Measurements from ENCODE around the gene TMEM92.
"Not testable (repeated sequence)": the region's sequence is repeated elsewhere in the genome, so short reads cannot be mapped to it uniquely, and the experiment has no call there.

Gene TMEM92

GRCh38 chr17:50272711-50273653, 1.3 kb upstream of the TMEM92 start:
- in situ Hi-C loops (cut with MboI; ENCODE audit: low pct_unique_long_range_greater_than_20kb, low sequenced_read_pairs), result loop anchor here (10.0 kb wide), 1 partner anchor 58 kb away; no protein-coding TSS in a partner anchor
- DNase-seq, result peak; percentile 45

DNA sequence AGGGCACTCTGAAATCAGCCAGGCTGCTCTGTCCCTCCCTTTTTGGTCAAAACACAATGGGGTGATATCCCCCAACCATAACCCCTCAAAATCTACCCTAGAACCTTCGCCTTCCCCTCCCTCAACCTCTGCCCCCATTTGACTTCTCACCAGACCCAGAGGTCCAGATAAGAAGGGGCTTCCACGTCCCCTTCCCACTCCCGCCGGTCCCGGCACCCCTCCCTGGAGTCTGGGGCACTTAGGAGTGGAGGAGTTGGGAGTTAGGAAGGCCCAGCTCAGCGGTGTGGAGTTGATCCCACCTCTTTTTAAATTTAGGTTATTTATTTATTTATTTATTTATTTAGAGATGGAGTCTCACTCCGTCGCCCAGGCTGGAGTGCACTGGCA, 619 bp upstream of the TMEM92 start:
- no peak for DNase-seq
- in situ Hi-C loops (cut with MboI; ENCODE audit: low pct_unique_long_range_greater_than_20kb, low sequenced_read_pairs), result loop anchor here (10.0 kb wide), 1 partner anchor 59 kb away; no protein-coding TSS in a partner anchor

- in situ Hi-C loops (cut with MboI; ENCODE audit: low pct_unique_long_range_greater_than_20kb, low sequenced_read_pairs), result loop anchor here (10.0 kb wide), 1 partner anchor 60 kb away; no protein-coding TSS in a partner anchor
- DNase-seq, result no peak
These were observed 593 bp downstream of the TMEM92 start for GRCh38 chr17:50274897-50275221.

- in situ Hi-C loops (cut with MboI; ENCODE audit: low pct_unique_long_range_greater_than_20kb, low sequenced_read_pairs), result loop anchor here (10.0 kb wide), 1 partner anchor 60 kb away; no protein-coding TSS in a partner anchor
- DNase-seq, result no peak
These were observed 1.0 kb downstream of the TMEM92 start for GRCh38 chr17:50275279-50275678.

- no peak for DNase-seq
- in situ Hi-C loops (cut with MboI; ENCODE audit: low pct_unique_long_range_greater_than_20kb, low sequenced_read_pairs), result loop anchor here (10.0 kb wide), 1 partner anchor 62 kb away; no protein-coding TSS in a partner anchor
These were observed 2.5 kb downstream of the TMEM92 start for GRCh38 chr17:50276588-50277356.

GRCh38 chr17:50277357-50277754, 3.1 kb downstream of the TMEM92 start:
- DNase-seq, result no peak
- in situ Hi-C loops (cut with MboI; ENCODE audit: low pct_unique_long_range_greater_than_20kb, low sequenced_read_pairs), result loop anchor here (10.0 kb wide), 1 partner anchor 63 kb away; no protein-coding TSS in a partner anchor

DNA sequence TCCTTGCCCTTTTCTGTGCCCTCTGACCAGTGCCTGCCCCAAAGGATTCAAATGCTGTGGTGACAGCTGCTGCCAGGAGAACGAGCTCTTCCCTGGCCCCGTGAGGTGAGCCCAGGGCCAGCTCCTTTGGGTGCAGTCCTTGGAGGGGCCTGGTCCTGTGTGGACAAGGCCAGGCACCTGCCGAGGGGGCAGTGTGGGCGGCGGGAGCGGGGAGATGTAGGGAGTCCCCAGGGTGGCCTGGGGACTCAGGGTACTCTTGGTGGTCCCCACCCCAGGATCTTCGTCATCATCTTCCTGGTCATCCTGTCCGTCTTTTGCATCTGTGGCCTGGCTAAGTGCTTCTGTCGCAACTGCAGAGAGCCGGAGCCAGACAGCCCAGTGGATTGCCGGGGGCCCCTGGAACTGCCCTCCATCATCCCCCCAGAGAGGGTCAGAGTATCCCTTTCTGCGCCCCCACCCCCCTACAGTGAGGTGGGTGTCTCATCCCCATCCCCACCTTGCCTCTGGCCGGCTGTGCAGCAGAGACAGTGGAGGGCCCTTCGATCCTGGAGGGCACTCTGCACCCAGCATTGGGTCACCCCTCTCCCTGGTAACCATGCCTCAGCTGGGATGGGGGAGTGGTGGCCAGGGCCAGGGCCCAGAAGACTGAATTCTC, 4.4 kb downstream of the TMEM92 start:
- in situ Hi-C loops (cut with MboI; ENCODE audit: low pct_unique_long_range_greater_than_20kb, low sequenced_read_pairs), result loop anchor here (10.0 kb wide), 1 partner anchor 64 kb away; no protein-coding TSS in a partner anchor
- DNase-seq, result no peak

GRCh38 chr17:50279181-50279526, 4.9 kb downstream of the TMEM92 start:
- no peak for DNase-seq
- in situ Hi-C loops (cut with MboI; ENCODE audit: low pct_unique_long_range_greater_than_20kb, low sequenced_read_pairs), result loop anchor here (10.0 kb wide), 1 partner anchor 64 kb away; no protein-coding TSS in a partner anchor

GRCh38 chr17:50279639-50280038, 5.4 kb downstream of the TMEM92 start:
- in situ Hi-C loops (cut with MboI; ENCODE audit: low pct_unique_long_range_greater_than_20kb, low sequenced_read_pairs), result loop anchor here (10.0 kb wide), 1 partner anchor 65 kb away; no protein-coding TSS in a partner anchor
- DNase-seq, result no peak

- no peak for DNase-seq
- in situ Hi-C loops (cut with MboI; ENCODE audit: low pct_unique_long_range_greater_than_20kb, low sequenced_read_pairs), result no loop called here
These were observed 5.8 kb downstream of the TMEM92 start for GRCh38 chr17:50280068-50280467.

DNA sequence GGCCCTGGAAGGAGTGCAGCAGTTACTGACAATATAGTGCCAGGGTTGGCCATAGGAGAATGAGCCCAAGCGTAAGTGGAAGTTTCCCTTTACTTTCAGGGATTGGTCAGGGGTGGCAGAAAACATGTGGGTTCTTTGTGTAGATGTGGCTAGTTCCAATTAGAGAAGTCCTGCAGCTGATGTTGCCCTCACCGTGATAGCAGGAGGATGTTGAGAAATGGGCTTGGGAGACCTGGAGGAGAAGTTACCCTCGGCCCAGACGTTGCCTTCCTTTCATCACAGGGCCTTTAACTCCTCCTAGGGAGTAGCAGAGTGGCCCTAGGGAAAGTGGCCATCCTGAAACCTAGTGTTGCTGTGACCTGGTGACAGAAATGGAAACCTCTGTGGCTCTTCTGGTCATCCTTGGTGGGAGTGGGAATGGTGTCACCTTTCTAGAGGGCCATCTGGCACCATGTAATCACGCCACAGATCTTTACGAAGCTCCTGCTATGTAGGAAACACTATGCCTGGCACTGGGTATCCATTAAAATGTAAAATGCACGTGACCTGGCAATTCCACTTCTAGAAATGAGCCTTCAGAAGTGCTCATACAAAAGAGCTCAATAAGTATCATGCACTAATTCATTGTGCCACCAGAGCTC, 6.7 kb downstream of the TMEM92 start:
- in situ Hi-C loops (cut with MboI; ENCODE audit: low pct_unique_long_range_greater_than_20kb, low sequenced_read_pairs), result no loop called here

GRCh38 chr17:50281739-50282401, 7.6 kb downstream of the TMEM92 start:
- in situ Hi-C loops (cut with MboI; ENCODE audit: low pct_unique_long_range_greater_than_20kb, low sequenced_read_pairs), result no loop called here
- DNase-seq, result no peak

More for the DNA sequence above, 6.7 kb downstream of the TMEM92 start:
- DNase-seq, result no peak

DNA sequence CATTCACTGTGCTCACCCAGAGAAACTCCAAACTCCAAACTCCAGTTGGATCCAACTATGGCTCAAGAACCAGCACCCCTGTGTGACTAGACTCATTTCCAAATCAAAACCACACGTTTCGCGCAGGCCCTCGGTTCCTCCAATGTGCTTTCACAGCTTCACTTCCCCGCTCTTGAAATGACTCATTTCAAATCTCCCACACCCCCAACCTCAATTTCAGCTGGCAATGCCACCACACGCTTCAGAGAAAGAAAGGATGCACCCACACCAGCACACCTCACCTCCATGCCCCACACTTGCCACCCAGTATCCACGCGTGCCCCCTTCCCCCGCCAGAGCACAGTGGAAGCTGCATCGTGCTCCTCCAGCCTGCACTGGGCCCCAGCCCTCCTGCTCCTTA, 9.0 kb downstream of the TMEM92 start:
- no peak for DNase-seq
- in situ Hi-C loops (cut with MboI; ENCODE audit: low pct_unique_long_range_greater_than_20kb, low sequenced_read_pairs), result no loop called here

DNA sequence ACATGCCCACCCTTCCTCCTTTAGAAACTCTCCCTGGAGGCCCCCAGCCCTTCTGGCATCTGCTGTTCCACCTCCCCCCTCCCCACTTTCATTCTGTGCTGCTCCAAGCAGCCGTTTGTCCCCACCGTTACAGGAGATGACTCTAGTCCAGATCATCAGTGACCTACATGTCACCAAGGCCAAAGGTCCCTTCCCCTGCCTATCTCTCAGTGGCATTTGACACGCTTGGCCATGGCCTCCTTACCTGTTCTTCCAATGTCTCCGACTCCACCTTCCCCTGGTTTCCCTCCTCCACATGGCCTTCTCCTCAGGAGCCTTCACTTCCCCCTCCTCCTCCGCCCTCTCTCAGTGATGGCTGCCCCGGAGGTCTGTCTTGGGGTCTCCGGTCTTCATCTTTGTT, 9.4 kb downstream of the TMEM92 start:
- in situ Hi-C loops (cut with MboI; ENCODE audit: low pct_unique_long_range_greater_than_20kb, low sequenced_read_pairs), result no loop called here
- no peak for DNase-seq

GRCh38 chr17:50285941-50286340, 11.7 kb downstream of the TMEM92 start:
- in situ Hi-C loops (cut with MboI; ENCODE audit: low pct_unique_long_range_greater_than_20kb, low sequenced_read_pairs), result no loop called here
- no peak for DNase-seq

- in situ Hi-C loops (cut with MboI; ENCODE audit: low pct_unique_long_range_greater_than_20kb, low sequenced_read_pairs); DNase-seq: not testable (repeated sequence)
These were observed 13.0 kb downstream of the TMEM92 start for GRCh38 chr17:50287302-50287701.

- in situ Hi-C loops (cut with MboI; ENCODE audit: low pct_unique_long_range_greater_than_20kb, low sequenced_read_pairs), result no loop called here
- DNase-seq, result no peak
These were observed 14.0 kb downstream of the TMEM92 start for GRCh38 chr17:50288306-50288705.

GRCh38 chr17:50289278-50289677, 15.0 kb downstream of the TMEM92 start:
- in situ Hi-C loops (cut with MboI; ENCODE audit: low pct_unique_long_range_greater_than_20kb, low sequenced_read_pairs), result no loop called here
- no peak for DNase-seq
